ENCODE results near the gene TPPP2.
"Not testable (repeated sequence)": the region's sequence is repeated elsewhere in the genome, so short reads cannot be mapped to it uniquely, and the experiment has no call there.

Gene TPPP2

GRCh38 chr14:21039585-21040369 is 9.8 kb downstream of the TPPP2 start:
- peak in 1 of 2 donors; percentile 64 for DNase-seq

- no peak for DNase-seq
Observed at GRCh38 chr14:21040370-21040925, 10.4 kb downstream of the TPPP2 start.

- DNase-seq, result not testable (repeated sequence)
Observed at GRCh38 chr14:21040941-21041340, 10.9 kb downstream of the TPPP2 start.

- no peak for DNase-seq
Observed at GRCh38 chr14:21041676-21042433, 11.8 kb downstream of the TPPP2 start, which contains the start of gene RNASE7. Gene RNASE7 (plus strand): TSS chr14:21042362. CDS start chr14:21042993, 631 bp downstream.

- DNase-seq, result no peak
Observed at GRCh38 chr14:21042918-21043317, 12.9 kb downstream of the TPPP2 start.

GRCh38 chr14:21043387-21043973 is 13.5 kb downstream of the TPPP2 start:
- no peak for DNase-seq

- peak in 1 of 2 donors; percentile 32 for DNase-seq
Observed at GRCh38 chr14:21043974-21044618, 14.1 kb downstream of the TPPP2 start.

- DNase-seq, result no peak
Observed at GRCh38 chr14:21047378-21047781, 17.4 kb downstream of the TPPP2 start.

- no peak for DNase-seq
Observed at GRCh38 chr14:21048638-21049037, 18.6 kb downstream of the TPPP2 start.

- DNase-seq, result no peak
Observed at GRCh38 chr14:21049271-21049673, 19.3 kb downstream of the TPPP2 start.

GRCh38 chr14:21050597-21050996 is 20.6 kb downstream of the TPPP2 start:
- no peak for DNase-seq

- DNase-seq, result no peak
Observed at GRCh38 chr14:21053184-21054122, 23.4 kb downstream of the TPPP2 start.

- no peak for DNase-seq
Observed at GRCh38 chr14:21054123-21054767, 24.2 kb downstream of the TPPP2 start.

GRCh38 chr14:21054768-21055145 is 24.7 kb downstream of the TPPP2 start:
- DNase-seq, result no peak

GRCh38 chr14:21055432-21056117 is 25.6 kb downstream of the TPPP2 start:
- DNase-seq, result no peak

- DNase-seq, result no peak
Observed at GRCh38 chr14:21056520-21057163, 26.6 kb downstream of the TPPP2 start.

GRCh38 chr14:21057803-21058675 is 28.0 kb downstream of the TPPP2 start, which contains the start of gene RNASE8:
Gene RNASE8 (plus strand): TSS chr14:21057822. CDS start chr14:21057893, 71 bp downstream.
- DNase-seq, result no peak

GRCh38 chr14:21058903-21059302 is 28.9 kb downstream of the TPPP2 start:
- DNase-seq, result no peak
